UCSD-AML1 (cell line): ENCODE measurements around the gene CDH13.

Experiments used
- DNase-seq: peaks from one replicate; lab custom pipeline; 2025; ENCODE audit not compliant: unreplicated experiment; lab: John Stamatoyannopoulos, UW

CDH13 gene

DNA sequence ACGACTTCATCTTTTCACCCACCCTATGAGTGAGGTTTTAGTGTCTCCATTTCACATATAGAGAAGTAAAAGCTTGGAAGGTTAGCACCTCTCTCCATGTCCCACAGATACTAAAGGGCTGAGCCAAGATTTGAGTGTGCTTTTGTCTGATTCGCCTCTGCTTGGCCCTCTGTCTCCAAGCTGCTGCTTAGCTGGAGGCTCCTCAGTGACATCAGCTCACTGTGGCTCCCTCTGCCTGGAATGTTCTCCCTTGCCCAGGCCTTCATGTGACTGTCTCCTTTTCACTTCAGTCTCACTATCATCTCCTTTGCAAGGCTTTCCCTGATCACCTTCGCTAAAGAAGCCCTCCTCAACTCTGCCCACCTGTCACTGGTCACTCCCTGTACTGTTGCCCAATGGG, 1096.5 kb downstream of the CDH13 start:
- DNase-seq, result no peak

DNA sequence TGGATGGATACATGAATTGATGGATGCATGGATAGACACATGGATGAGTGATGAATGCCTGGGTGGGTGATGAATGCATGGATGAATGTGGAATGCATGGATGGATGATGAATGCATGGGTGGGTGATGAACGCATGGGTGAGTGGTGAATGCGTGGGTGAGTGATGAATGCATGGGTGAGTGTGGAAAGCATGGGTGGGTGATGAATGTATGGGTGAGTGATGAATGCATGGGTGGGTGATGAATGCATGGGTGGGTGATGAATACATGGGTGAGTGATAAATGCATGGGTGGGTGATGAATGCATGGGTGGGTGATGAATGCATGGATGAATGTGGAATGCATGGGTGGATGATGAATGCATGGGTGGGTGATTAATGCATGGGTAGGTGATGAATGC, 1097.1 kb downstream of the CDH13 start:
- DNase-seq, result no peak

DNA sequence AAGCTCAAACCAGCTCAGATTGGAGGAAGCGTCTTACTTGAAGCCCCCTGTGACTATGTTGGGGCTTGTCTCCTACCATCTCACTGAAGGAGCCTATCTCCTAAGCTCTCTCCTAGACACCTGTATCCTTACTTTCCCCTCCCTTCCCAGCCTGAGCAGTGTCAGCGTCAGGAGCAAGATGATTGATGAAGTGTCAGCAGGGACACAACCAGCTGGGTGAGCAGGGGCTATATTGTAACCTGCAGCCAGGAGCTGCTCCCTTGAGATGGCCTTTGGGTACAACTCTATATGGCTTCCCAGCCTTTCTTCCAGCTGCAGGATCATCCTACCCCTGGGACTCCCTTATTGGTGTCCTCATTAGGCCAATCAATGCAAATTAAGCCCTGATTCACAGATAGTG, 1097.8 kb downstream of the CDH13 start:
- DNase-seq, result no peak

DNA sequence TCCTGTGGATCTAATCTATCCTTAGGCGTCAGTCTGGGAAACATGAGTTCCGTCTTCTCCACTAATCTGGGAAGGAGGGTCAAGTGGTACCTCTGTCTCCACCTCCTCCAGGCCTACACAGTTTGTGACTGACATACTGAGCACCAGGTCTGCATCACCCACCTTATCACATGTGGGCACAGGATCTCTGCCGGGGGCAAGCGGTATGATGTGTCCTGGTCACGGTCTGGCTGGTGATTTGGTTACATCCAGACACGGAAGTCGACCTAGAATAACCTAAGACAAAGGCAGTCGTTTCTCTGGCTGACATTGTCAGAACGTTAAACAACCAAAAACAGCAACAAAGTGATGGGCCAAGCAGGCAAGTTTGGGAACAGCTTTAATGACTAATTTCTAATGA, 1098.5 kb downstream of the CDH13 start:
- no peak for DNase-seq

DNA sequence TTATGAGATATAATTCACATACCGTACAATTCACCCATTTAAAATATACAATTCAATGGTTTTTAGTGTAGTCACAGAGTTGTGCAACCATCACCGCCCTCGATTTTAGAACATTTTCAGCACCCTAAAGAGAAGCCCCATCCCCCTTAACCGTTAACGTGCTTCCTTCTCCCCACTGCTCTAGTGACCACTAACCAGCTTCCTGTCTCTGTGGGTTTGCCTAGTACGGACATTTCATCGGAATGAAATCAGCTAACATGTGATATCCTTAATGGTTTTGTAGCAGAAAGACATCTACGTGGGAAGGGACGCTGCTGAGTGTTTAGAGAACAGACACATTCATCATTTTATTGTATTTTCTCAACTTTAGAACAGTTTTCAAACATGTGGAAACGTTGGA, 1100.2 kb downstream of the CDH13 start:
- DNase-seq, result no peak

DNA sequence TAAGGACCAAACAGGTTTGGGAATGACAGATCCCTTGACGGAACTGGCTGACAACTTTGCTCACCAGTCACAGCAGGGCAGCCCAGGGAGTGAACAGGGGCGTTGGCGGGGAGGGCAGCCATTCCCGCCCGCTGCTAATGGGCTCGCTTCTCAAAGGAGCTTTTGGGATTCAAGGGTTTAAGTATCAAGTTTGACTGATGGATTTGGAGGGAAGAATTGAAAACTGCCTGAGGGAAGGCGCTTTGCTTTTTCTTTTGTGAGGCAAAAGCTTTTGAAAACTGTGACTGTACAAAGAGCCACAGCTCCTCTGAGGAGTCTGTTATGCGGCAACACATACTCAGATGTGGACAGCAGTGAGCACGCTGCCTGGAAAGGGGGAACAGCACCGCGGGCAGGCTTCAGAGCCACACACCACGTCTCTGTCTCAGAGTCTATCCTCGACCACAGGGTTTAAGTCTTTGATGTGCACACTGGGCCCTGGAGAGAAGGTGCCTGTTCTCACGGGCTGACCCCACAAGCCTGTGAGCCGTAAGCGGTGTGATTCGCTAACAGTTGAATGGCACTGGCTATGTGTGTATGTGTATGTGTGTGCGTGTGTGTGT, 1101.1 kb downstream of the CDH13 start:
- no peak for DNase-seq

DNA sequence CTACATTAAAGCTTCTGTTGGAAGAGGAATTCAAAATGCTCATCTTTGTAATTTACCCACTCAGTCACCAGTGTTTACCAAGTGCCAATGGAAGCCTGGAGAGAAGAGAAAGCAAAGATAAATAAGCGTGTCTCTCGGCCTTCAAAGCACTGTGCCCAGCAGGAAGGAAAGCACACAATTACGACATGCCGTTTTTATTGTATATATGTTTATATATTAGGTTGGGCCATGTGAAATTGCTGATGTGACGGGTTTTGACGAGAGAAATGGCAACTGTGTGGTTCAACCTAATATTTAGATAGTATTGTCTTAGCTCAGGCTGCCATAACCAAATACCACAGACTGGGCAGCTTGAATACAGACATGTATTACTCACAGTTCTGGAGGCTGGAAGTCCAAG, 1101.7 kb downstream of the CDH13 start:
- DNase-seq, result no peak

DNA sequence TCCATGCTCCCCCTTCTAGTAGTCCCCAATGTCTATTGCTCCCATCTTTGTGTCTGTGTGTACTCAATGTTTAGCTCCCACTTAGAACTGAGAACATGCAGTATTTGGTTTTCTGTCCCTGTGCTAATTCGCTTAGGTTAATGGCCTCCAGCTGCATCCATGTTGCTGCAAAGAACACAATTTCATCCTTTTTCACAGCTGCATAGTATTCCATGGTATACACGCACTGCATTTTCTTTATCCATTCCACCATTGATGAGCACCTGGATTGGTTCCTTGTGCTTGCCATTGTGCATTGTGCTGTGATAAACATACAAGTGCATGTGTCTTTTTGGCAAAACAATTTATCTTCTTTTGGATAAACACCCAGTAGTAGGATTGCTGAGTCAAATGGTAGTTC, 1104.0 kb downstream of the CDH13 start:
- no peak for DNase-seq

DNA sequence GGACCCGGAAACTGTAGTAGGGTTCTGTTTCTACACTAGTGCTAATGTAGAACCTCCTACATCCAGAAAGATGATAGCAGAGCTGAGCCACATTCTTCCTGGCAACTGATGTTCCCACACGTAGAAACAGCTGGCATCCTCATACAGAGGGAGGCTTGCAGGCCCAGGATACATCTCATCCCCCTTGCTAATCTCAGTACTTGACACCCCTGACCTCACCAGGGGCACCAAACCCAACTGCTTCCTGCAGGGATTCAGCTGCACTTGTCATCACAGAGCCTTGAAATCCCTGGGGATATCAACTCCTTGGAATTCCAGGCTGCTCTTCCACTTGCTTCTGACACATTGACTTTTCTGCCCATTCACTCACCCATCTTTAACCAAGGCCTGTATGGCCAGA, 1105.8 kb downstream of the CDH13 start:
- no peak for DNase-seq

DNA sequence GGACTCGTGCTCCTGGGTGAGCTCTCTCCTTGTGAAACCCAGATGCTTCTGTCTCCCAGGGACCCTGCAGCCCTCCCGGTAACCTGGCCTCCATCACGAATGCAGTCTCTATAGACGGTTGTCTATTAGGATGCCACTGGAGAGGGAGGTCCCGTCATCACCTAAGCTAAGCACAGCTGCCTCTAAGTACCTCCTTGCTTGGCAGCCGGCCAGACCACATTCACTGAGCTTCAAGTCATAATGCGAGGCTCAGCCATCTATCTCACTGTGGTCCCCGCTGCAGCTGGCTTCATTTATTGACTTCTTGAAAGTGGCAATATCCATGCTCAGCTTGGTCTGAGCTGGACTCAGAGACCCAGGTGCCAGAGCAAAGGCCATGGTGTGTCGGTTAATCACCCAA, 1106.5 kb downstream of the CDH13 start:
- no peak for DNase-seq

DNA sequence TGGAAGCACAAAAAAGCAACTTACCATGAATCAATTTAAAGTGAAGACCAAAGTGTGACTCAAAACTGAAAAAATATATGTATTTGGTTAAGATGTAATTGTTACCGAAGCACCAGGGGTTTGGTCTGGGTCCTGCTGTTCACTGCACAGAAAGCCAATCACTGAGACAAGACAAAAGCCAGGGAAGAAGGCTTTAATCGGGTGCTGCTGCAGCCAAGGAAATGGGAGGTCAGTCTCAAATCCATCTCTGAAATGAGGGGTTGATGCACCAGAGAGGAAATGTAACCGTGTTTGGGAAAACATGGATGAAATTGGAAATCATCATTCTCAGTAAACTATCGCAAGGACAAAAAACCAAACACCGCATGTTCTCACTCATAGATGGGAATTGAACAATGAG, 1107.4 kb downstream of the CDH13 start:
- DNase-seq, result no peak

DNA sequence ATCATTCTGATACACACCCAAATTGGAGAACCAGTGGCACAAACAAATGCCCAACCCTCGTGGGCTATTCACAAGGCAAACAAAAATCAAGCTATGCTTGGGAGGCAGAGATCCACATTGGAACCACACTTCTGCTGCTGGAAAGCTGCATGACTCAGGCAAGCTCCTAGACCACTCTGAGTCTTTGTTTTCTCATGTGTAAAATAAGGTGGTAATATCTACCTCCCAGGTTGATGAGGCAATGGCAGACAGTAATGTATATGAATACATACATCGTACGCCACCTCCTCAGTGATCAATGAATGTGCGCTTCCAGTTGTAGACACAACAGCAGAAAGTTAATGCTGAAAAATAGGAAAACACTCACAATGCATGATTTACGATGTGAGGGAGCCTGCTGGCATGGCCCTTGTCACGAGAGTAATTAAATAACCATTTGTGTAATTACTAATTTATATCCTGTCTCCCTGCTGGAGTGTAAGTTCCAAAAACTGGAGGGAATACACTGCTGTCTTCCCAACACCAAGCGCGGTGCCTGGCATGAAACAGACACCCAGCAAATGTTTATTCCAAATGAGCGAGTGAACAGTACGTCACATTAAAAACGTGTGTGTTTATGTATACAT, 1111.1 kb downstream of the CDH13 start:
- DNase-seq, result no peak

DNA sequence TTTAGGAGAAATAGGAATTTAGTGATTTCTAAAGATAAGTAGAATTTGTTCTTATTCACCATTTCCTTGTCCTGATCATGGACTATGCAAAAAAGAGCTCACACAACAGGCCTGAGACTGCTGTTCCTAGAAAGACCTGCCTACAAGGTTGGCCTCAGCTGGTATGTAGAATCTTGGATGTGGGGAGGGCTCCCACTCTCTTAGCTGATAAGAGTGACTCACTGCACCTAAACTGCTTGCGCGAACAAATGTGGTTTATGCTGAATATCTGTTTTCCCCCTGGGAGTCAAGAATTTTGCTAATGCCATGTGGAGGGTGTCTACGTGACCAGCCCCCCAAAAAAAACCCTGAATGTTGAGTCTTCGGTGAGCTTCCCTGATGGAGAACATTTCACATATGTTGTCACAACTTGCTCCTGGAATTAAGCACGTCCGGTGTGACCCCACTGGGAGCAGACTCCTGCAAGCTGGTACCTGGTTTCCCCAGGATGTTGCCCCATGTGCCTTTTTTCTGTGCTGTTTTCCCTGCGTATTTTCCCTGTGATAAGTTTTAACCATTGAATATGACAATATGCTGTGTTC, 1112.2 kb downstream of the CDH13 start:
- no peak for DNase-seq

DNA sequence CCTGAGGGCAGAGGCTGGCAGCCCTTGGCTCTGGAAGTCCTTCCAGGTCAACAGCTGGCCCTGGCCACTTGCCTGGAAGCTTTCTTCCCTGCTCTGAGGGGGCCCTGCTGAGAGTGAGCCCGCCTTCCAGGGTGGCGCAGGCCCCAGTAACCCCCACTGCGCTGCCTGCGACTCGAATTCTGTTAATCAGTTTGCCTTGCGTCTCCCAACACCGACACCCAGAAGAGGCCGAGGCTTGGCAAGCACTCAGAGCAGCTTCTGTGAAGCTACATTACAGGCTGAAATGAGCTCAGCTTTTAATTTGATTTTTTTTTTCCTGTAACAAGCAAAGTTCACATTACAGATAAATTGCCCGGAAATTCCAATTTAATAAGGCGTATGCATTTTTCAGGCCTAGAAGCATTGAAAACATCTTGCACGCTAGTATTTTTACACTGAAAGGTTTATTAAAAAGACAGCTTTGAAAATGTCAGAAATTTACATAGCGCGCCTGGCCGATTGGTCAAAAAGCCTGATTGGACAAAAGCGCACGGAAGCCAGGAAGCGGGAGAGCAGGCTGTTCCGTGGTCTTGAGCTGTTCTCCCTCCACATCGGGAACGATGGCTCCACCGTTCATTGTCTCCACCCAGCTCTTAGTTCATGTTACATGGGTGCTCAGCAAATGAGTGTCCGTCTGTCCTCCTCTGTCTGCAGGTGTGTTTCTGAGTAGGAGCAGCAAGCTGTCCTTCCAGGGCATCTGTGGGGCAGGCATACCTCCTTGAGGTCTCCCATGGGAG, 1115.5 kb downstream of the CDH13 start:
- no peak for DNase-seq

DNA sequence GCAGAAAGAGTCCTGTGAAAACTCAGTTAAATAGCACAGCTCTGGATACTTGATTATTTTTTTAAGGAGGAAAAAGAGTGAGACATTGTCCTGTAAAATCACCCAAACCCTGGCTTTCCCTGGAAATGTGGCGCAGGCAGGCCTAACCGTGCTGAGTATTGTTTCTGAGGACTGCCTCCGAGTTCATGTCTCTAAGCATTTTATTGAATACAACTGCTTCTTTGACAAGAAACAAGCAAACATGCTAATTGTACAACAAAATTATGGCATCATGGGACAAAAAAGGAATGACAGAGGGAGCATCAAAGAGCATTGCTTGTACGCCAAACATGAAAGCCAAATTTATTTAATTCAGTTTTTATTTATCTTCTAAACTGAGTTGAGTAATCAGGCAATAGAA, 1116.5 kb downstream of the CDH13 start:
- DNase-seq, result no peak

DNA sequence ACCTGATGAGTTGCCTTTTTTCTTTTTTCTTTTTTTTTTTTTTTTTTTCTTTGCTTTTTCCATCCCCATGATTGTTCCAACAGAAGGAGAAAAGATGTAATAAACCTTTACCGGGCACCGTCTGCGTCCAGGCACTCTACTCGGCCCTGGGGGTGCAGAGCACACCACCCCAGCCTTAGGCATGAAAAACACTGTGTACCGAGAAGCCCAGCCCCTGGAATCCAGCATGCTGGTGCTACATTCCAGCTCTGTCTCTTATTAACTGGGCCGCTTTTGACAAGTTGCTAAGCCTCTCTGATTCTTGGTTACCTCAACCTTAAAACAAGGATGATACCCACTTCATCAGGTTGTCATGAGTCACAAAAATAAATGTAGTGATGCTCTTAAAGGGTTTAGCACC, 1117.0 kb downstream of the CDH13 start:
- no peak for DNase-seq

DNA sequence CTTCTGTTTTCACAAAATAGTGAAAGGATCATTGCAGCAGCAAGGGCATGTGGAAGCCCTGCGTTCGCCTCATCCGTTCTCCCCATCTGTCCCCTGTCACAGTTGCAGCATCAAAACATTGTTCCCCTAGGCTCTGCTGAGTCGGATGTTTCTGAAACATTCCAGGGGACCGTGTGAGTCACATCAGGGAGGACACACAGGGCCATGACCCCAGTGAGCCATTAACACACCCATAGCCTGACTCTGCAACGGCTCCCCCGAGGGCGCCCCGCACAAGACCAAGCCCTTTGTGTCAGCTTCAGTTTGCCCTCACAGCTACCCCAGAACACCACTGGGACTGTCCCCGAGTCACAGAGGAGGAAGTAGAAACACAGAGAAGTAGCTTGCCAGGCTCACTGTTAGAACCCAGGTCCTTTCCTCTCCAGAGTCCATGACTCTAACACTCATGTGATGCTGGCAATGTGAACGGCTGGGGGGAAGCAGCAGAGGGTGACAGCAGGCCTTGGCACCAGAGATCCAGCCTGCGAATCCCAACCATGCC, 1117.7 kb downstream of the CDH13 start:
- no peak for DNase-seq

DNA sequence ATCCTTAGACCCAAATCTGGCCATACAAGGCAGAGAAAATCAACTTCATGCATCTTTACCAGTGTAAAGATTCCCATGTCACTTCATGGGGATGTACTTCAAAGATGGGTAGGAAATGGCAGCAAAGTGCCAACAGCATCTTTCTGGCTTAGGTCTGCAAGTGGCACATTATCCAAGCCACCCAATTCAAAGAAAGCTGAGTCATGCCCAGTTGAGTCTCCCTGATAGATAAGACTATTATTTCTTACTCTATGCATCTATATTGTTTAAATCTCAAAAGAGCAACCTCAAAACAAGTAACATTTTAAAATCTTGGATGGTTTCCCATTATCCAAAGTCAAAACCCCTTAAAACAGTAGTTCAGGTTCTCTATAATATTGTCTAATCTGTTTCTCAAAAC, 1119.8 kb downstream of the CDH13 start:
- no peak for DNase-seq

DNA sequence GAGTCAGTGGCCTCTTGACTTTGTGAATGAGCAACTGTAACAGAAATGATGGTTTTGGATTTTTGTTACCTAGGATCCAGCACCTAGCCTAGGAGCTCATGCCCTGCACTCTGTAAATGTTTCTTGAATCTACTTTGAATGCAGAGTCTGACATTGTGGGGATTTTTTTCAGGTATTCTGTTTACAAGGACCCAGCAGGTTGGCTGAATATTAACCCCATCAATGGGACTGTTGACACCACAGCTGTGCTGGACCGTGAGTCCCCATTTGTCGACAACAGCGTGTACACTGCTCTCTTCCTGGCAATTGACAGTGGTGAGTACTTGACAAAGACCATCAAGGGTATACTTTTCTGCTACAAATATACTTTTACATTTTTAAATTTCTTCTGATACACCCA, 1121.2 kb downstream of the CDH13 start:
- DNase-seq, result no peak

DNA sequence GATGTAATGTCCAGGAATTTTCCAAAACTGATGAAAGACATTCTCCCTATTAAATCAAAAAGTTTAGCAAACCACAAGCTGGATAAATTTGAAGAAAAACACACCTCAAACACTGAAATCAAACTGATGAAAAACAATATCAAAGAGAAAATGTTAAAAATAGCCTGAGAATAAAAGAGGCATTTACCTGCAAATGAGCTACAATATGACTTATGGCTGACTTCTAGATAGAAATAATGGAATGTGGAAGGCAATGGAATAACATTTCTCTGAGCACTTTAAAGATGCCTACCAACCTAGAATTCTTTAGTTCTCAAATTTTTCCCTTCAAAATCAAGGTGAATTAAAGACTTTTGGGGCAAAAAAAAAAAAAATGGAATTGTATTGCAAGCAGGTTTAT, 1128.6 kb downstream of the CDH13 start:
- DNase-seq, result no peak

DNA sequence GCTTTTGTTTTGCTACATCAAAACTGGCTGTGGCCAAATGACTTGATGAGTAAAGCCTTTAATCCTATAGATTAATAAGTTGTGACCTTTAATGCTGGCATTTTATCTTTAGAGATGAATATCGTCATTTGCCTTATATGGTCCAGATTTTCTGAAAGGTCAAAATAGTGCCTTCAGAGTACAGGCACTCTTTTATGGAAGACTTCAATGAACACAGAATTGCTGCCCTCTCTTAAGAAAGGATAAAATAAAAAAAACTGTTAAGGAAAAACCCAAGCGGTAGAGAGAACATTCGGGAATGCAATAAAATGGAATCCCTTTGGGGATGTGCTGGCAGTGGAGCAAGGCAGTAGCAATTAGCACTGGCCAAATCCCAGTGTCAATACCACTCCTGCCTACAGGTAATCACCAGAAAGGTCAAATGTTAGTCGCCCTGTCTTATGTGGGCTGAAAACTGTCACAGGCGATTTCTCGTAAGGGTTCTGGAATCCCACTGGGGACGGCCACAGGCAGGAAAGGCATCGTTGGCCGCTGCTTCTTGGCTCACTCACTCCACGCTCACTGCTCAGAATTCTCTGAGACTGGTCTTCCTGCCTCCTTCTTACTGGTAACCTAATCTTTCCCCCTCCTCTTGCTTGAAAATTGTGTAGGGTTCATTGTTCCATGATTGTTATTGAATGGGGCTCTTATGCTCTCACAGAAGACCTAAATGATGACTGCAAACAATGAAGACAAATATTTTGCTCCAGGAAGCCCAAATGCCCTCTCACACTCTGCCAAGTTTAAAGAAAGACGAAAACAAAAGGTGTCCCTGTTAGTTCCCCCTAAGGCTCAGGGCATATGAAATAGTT, 1135.6 kb downstream of the CDH13 start:
- no peak for DNase-seq
